ENCODE data around the gene CALR.

CALR gene

GRCh38 chr19:12975221-12975741, 36.9 kb downstream of the CALR start:
- TF ChIP-seq POLR2AphosphoS5 (IDR thresholded peaks at IDR 0.05; ENCODE audit: low read depth, low read length), result no peak

DNA sequence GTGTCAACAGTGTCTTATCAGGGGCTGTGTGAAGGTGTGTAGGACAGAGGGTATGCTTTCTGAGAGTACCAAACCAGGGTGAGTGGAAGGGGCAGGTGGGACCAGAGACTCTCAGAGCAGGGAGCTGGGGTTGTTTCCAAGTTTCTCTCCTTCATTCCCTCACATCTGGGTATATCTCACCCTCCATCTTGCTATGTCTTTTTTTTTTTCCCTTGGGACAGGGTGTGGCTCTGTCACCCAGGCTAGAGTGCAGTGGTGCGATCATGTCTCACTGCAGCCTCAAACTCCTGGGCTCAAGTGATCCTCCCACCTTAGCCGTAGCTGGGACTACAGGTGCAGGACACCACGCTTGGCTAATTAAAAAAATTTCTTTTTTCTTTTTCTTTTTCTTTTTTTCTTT, 41.6 kb downstream of the CALR start:
- no peak for TF ChIP-seq SIN3A (IDR thresholded peaks at IDR 0.05; ENCODE audit: borderline replicate concordance, insufficient read depth, low read length)
- no peak for TF ChIP-seq FOXP2 (optimal IDR thresholded peaks at IDR 0.05; ENCODE audit: borderline replicate concordance, extremely low read depth, extremely low read length, insufficient read depth)
- TF ChIP-seq TAF1 (IDR thresholded peaks at IDR 0.05; ENCODE audit: borderline replicate concordance, insufficient read depth, low read length), result no peak
- TF ChIP-seq, protein P1, sequence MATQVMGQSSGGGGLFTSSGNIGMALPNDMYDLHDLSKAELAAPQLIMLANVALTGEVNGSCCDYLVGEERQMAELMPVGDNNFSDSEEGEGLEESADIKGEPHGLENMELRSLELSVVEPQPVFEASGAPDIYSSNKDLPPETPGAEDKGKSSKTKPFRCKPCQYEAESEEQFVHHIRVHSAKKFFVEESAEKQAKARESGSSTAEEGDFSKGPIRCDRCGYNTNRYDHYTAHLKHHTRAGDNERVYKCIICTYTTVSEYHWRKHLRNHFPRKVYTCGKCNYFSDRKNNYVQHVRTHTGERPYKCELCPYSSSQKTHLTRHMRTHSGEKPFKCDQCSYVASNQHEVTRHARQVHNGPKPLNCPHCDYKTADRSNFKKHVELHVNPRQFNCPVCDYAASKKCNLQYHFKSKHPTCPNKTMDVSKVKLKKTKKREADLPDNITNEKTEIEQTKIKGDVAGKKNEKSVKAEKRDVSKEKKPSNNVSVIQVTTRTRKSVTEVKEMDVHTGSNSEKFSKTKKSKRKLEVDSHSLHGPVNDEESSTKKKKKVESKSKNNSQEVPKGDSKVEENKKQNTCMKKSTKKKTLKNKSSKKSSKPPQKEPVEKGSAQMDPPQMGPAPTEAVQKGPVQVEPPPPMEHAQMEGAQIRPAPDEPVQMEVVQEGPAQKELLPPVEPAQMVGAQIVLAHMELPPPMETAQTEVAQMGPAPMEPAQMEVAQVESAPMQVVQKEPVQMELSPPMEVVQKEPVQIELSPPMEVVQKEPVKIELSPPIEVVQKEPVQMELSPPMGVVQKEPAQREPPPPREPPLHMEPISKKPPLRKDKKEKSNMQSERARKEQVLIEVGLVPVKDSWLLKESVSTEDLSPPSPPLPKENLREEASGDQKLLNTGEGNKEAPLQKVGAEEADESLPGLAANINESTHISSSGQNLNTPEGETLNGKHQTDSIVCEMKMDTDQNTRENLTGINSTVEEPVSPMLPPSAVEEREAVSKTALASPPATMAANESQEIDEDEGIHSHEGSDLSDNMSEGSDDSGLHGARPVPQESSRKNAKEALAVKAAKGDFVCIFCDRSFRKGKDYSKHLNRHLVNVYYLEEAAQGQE (IDR thresholded peaks at IDR 0.05; ENCODE audit: insufficient read depth in 1 of 2, low read depth in 2 of 2, low read length in 2 of 2), result no peak
- TF ChIP-seq POLR2AphosphoS5 (IDR thresholded peaks at IDR 0.05; ENCODE audit: low read depth, low read length), result no peak

DNA sequence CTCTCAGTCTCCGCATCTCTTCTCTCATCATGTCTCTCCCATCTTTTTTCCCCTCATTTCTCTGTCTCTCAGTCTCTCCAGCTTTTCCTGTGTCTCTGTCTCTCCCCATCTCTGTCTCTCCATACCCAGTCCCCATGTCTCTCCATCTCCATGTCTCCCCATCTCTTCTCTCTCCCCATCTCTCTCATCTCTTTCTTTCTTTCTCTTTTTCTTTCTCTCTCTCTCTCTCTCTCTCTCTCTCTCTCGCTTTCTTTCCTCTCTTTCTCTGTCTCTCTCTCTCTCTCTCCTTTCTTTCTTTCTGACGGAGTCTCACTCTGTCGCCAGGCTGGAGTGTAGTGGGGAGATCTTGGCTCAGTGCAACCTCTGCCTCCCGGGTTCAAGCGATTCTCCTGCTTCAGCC, 44.2 kb downstream of the CALR start:
- no peak for TF ChIP-seq FOXP2 (optimal IDR thresholded peaks at IDR 0.05; ENCODE audit: borderline replicate concordance, extremely low read depth, extremely low read length, insufficient read depth)
- TF ChIP-seq TAF1 (IDR thresholded peaks at IDR 0.05; ENCODE audit: borderline replicate concordance, insufficient read depth, low read length), result no peak

GRCh38 chr19:12983091-12983490, 44.7 kb downstream of the CALR start:
- TF ChIP-seq SIN3A (IDR thresholded peaks at IDR 0.05; ENCODE audit: borderline replicate concordance, insufficient read depth, low read length) (no peak), POLR2AphosphoS5 (IDR thresholded peaks at IDR 0.05; ENCODE audit: low read depth, low read length) (no peak), FOXP2 (optimal IDR thresholded peaks at IDR 0.05; ENCODE audit: borderline replicate concordance, extremely low read depth, extremely low read length, insufficient read depth) (no peak), TAF1 (IDR thresholded peaks at IDR 0.05; ENCODE audit: borderline replicate concordance, insufficient read depth, low read length) (no peak)
- TF ChIP-seq, protein P1 (IDR thresholded peaks at IDR 0.05; ENCODE audit: insufficient read depth in 1 of 2, low read depth in 2 of 2, low read length in 2 of 2), result no peak

GRCh38 chr19:12983542-12984142, 45.2 kb downstream of the CALR start:
- no peak for TF ChIP-seq POLR2AphosphoS5 (IDR thresholded peaks at IDR 0.05; ENCODE audit: low read depth, low read length)
- TF ChIP-seq TAF1 (IDR thresholded peaks at IDR 0.05; ENCODE audit: borderline replicate concordance, insufficient read depth, low read length), result no peak
- TF ChIP-seq, protein P1 (IDR thresholded peaks at IDR 0.05; ENCODE audit: insufficient read depth in 1 of 2, low read depth in 2 of 2, low read length in 2 of 2), result no peak
- TF ChIP-seq SIN3A (IDR thresholded peaks at IDR 0.05; ENCODE audit: borderline replicate concordance, insufficient read depth, low read length), result no peak
- peak; percentile 96 for TF ChIP-seq FOXP2 (optimal IDR thresholded peaks at IDR 0.05; ENCODE audit: borderline replicate concordance, extremely low read depth, extremely low read length, insufficient read depth)

- no peak for TF ChIP-seq POLR2AphosphoS5 (IDR thresholded peaks at IDR 0.05; ENCODE audit: low read depth, low read length)
- TF ChIP-seq SIN3A (IDR thresholded peaks at IDR 0.05; ENCODE audit: borderline replicate concordance, insufficient read depth, low read length), result no peak
- TF ChIP-seq, protein P1 (IDR thresholded peaks at IDR 0.05; ENCODE audit: insufficient read depth in 1 of 2, low read depth in 2 of 2, low read length in 2 of 2), result no peak
- TF ChIP-seq TAF1 (IDR thresholded peaks at IDR 0.05; ENCODE audit: borderline replicate concordance, insufficient read depth, low read length), result no peak
- TF ChIP-seq FOXP2 (optimal IDR thresholded peaks at IDR 0.05; ENCODE audit: borderline replicate concordance, extremely low read depth, extremely low read length, insufficient read depth), result no peak
These were observed 45.8 kb downstream of the CALR start for GRCh38 chr19:12984143-12984627.

Measured in PFSK-1 (cell line).